Measurements from ENCODE around the gene OR5V1.

DNA sequence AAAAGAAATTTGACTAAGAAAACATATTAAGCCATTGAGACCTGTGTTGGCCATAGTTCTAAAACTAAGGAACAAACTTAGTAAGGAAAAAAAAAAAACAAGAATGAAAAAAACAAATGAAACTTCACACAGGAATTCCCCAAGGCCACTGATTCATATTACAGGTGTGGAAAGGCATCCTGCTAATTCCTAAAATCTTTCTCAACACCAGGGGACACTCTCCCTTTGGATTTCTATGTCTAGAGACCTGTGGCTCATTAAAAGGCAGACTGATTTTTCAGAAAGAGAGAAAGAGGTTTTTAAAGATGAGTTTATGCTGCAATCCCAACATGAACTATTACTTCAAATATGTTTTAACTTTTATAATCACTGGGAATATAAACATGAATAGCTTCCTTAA lies 45.9 kb upstream of the OR5V1 start, which contains the start of gene OR12D1:
- TF ChIP-seq POLR2A (IDR thresholded peaks at IDR 0.05; ENCODE audit: extremely low read depth, insufficient read length), result no peak
- TF ChIP-seq, protein P1, sequence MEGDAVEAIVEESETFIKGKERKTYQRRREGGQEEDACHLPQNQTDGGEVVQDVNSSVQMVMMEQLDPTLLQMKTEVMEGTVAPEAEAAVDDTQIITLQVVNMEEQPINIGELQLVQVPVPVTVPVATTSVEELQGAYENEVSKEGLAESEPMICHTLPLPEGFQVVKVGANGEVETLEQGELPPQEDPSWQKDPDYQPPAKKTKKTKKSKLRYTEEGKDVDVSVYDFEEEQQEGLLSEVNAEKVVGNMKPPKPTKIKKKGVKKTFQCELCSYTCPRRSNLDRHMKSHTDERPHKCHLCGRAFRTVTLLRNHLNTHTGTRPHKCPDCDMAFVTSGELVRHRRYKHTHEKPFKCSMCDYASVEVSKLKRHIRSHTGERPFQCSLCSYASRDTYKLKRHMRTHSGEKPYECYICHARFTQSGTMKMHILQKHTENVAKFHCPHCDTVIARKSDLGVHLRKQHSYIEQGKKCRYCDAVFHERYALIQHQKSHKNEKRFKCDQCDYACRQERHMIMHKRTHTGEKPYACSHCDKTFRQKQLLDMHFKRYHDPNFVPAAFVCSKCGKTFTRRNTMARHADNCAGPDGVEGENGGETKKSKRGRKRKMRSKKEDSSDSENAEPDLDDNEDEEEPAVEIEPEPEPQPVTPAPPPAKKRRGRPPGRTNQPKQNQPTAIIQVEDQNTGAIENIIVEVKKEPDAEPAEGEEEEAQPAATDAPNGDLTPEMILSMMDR (IDR thresholded peaks at IDR 0.05; ENCODE audit: low read depth, low read length), result no peak
- TF ChIP-seq MYC (IDR thresholded peaks at IDR 0.05; ENCODE audit: low read depth, low read length), result no peak
- TF ChIP-seq, protein P2, sequence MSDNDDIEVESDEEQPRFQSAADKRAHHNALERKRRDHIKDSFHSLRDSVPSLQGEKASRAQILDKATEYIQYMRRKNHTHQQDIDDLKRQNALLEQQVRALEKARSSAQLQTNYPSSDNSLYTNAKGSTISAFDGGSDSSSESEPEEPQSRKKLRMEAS (IDR thresholded peaks at IDR 0.05; ENCODE audit: low read depth, low read length), result no peak
